Fibroblast of gingiva (primary cell): ENCODE measurements around the gene ITIH3.
A peak's percentile ranks its signal among the peaks of the same experiment; 100 is the strongest.

Experiments
- DNase-seq: peaks from one replicate; pipeline ENCODE4 v3.0.0-alpha.2; 2011; ENCODE audit warnings: low read depth

Gene ITIH3

GRCh38 chr3:52845691-52846431 is 51.3 kb downstream of the ITIH3 start:
- DNase-seq, result no peak

GRCh38 chr3:52846432-52846965 is 51.9 kb downstream of the ITIH3 start:
- DNase-seq, result no peak

GRCh38 chr3:52847241-52847640 is 52.6 kb downstream of the ITIH3 start:
- DNase-seq, result no peak

- DNase-seq, result no peak
These were observed 53.1 kb downstream of the ITIH3 start for GRCh38 chr3:52847726-52848125.

- peak; percentile 57 for DNase-seq
These were observed 54.0 kb downstream of the ITIH3 start for GRCh38 chr3:52848617-52849016.

GRCh38 chr3:52849656-52850055 is 55.1 kb downstream of the ITIH3 start:
- DNase-seq, result no peak

GRCh38 chr3:52851348-52851747 is 56.8 kb downstream of the ITIH3 start:
- peak; percentile 49 for DNase-seq

GRCh38 chr3:52852419-52852818 is 57.8 kb downstream of the ITIH3 start:
- DNase-seq, result no peak

GRCh38 chr3:52854013-52854412 is 59.4 kb downstream of the ITIH3 start:
- DNase-seq, result no peak

- no peak for DNase-seq
These were observed 62.1 kb downstream of the ITIH3 start for GRCh38 chr3:52856666-52857065.

GRCh38 chr3:52857133-52857532 is 62.5 kb downstream of the ITIH3 start:
- DNase-seq, result no peak

GRCh38 chr3:52857864-52858263 is 63.3 kb downstream of the ITIH3 start:
- DNase-seq, result no peak
